Measurements from ENCODE around the gene RXFP2.
A peak's percentile ranks its signal among the peaks of the same experiment; 100 is the strongest.

Gene RXFP2

GRCh38 chr13:31797154-31797775 lies 57.9 kb downstream of the RXFP2 start:
- peak; percentile 37 for DNase-seq
- Histone ChIP-seq H4K8ac (ENCODE audit: low read depth, low read length) (no peak overlapping the region), H3K23ac (ENCODE audit: low read length) (no peak overlapping the region), H3K36me3 (ENCODE audit: control insufficient read depth, insufficient read depth, low read length) (no peaks in the 10 kb centered on the region), H3K4me2 (ENCODE audit: low read length) (no peak overlapping the region), H3K27ac (ENCODE audit: low read depth, low read length) (no peak overlapping the region), H2BK5ac (ENCODE audit: low read length) (no peak overlapping the region), H3K9ac (ENCODE audit: low read length) (no peak overlapping the region), H3K18ac (ENCODE audit: low read length) (no peak overlapping the region), H3K79me2 (ENCODE audit: control insufficient read depth, insufficient read depth, low read length) (no peaks in the 10 kb centered on the region), H2BK120ac (ENCODE audit: low read depth, low read length) (no peak overlapping the region), H2AK5ac (ENCODE audit: low read length) (no peak overlapping the region), H3K27me3 (ENCODE audit: insufficient read depth, low read length, poor library complexity) (no peaks in the 10 kb centered on the region), H3K4ac (ENCODE audit: low read depth, low read length) (no peak overlapping the region), H3K56ac (ENCODE audit: low read length) (no peak overlapping the region), H3K4me3 (ENCODE audit: low read length) (no peak overlapping the region), H4K5ac (ENCODE audit: low read length) (no peak overlapping the region), H3K79me1 (ENCODE audit: low read length) (no peaks in the 10 kb centered on the region), H3K4me1 (ENCODE audit: control insufficient read depth, low read depth, low read length) (no peaks in the 10 kb centered on the region), H2BK15ac (replicated peaks; ENCODE audit: low read depth) (no peak overlapping the region)
- WGBS (ENCODE audit: extremely low coverage, insufficient coverage, low lambda C conversion rate), result no CpG with 5 or more reads among the region's 7 CpGs

DNA sequence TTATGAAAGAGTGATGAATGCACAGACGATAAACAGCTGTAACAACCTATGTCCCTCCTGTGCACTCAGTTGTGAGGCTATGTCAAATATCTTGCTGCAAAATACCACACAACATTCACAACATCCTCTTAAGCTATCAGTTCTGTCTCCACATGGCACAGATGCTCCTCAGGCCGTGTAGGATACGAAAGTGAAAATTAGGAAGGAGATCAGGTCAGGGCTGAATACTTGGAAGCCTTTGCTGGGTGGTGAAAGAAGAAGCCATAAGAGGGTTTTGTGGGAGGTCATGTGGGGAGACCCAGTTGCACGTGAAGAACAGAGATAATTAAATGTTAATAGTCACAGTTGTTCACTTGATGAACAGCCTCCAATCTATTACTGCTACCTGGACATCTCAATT lies 58.9 kb downstream of the RXFP2 start:
- Histone ChIP-seq H3K9ac (ENCODE audit: low read length) (no peak overlapping the region), H3K79me2 (ENCODE audit: control insufficient read depth, insufficient read depth, low read length) (no peaks in the 10 kb centered on the region)
- DNase-seq, result no peak

DNA sequence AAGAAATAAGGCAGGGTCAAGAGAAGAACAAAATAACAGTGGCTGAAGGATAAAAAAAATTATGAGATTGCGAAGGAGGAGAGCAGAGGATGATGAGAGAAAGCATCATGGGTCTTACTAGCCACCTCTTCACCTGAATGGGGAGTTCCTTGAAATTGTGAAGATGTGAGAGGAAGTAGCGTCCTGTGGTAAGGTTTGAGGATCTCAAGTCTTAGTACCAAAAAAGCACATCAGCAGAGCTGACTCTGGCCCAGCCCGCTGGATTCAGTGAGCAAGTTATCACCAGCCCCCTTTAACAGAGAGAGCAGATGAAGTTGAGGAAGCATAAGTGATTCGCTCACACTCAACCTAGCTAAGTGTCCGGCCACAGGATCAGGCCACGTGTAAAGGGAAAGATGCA lies 61.8 kb downstream of the RXFP2 start:
- Histone ChIP-seq H3K4ac (ENCODE audit: low read depth, low read length) (no peak overlapping the region), H3K79me2 (ENCODE audit: control insufficient read depth, insufficient read depth, low read length) (no peaks in the 10 kb centered on the region), H3K27me3 (ENCODE audit: insufficient read depth, low read length, poor library complexity) (no peaks in the 10 kb centered on the region)

More for the DNA sequence above, 58.9 kb downstream of the RXFP2 start:
- Histone ChIP-seq H3K36me3 (ENCODE audit: control insufficient read depth, insufficient read depth, low read length) (no peaks in the 10 kb centered on the region), H3K18ac (ENCODE audit: low read length) (no peak overlapping the region), H2AK5ac (ENCODE audit: low read length) (no peak overlapping the region), H3K79me1 (ENCODE audit: low read length) (no peaks in the 10 kb centered on the region), H3K4me3 (ENCODE audit: low read length) (no peak overlapping the region), H3K4me2 (ENCODE audit: low read length) (no peak overlapping the region), H3K4me1 (ENCODE audit: control insufficient read depth, low read depth, low read length) (no peaks in the 10 kb centered on the region), H2BK5ac (ENCODE audit: low read length) (no peak overlapping the region), H4K8ac (ENCODE audit: low read depth, low read length) (no peak overlapping the region), H4K5ac (ENCODE audit: low read length) (no peak overlapping the region), H3K56ac (ENCODE audit: low read length) (no peak overlapping the region), H2BK120ac (ENCODE audit: low read depth, low read length) (no peak overlapping the region), H3K23ac (ENCODE audit: low read length) (no peak overlapping the region), H3K27ac (ENCODE audit: low read depth, low read length) (no peak overlapping the region), H3K27me3 (ENCODE audit: insufficient read depth, low read length, poor library complexity) (no peaks in the 10 kb centered on the region), H2BK15ac (replicated peaks; ENCODE audit: low read depth) (no peak overlapping the region), H3K4ac (ENCODE audit: low read depth, low read length) (no peak overlapping the region)
- WGBS (ENCODE audit: extremely low coverage, insufficient coverage, low lambda C conversion rate), result no CpG with 5 or more reads among the region's 4 CpGs

GRCh38 chr13:31803311-31803710 lies 64.0 kb downstream of the RXFP2 start:
- Histone ChIP-seq H4K5ac (ENCODE audit: low read length) (no peak overlapping the region), H3K23ac (ENCODE audit: low read length) (no peak overlapping the region), H3K79me2 (ENCODE audit: control insufficient read depth, insufficient read depth, low read length) (no peaks in the 10 kb centered on the region), H3K4ac (ENCODE audit: low read depth, low read length) (no peak overlapping the region), H3K4me1 (ENCODE audit: control insufficient read depth, low read depth, low read length) (no peaks in the 10 kb centered on the region), H2BK15ac (replicated peaks; ENCODE audit: low read depth) (no peak overlapping the region), H3K56ac (ENCODE audit: low read length) (no peak overlapping the region), H4K8ac (ENCODE audit: low read depth, low read length) (no peak overlapping the region), H3K27ac (ENCODE audit: low read depth, low read length) (no peak overlapping the region), H2AK5ac (ENCODE audit: low read length) (no peak overlapping the region), H3K9ac (ENCODE audit: low read length) (no peak overlapping the region), H2BK120ac (ENCODE audit: low read depth, low read length) (no peak overlapping the region), H3K4me3 (ENCODE audit: low read length) (no peak overlapping the region), H3K18ac (ENCODE audit: low read length) (no peak overlapping the region), H3K4me2 (ENCODE audit: low read length) (no peak overlapping the region), H3K79me1 (ENCODE audit: low read length) (no peaks in the 10 kb centered on the region), H3K36me3 (ENCODE audit: control insufficient read depth, insufficient read depth, low read length) (no peaks in the 10 kb centered on the region), H2BK5ac (ENCODE audit: low read length) (no peak overlapping the region), H3K27me3 (ENCODE audit: insufficient read depth, low read length, poor library complexity) (no peaks in the 10 kb centered on the region)
- no CpG with 5 or more reads among the region's 1 CpG for WGBS (ENCODE audit: extremely low coverage, insufficient coverage, low lambda C conversion rate)
- no peak for DNase-seq

More for the DNA sequence above, 61.8 kb downstream of the RXFP2 start:
- Histone ChIP-seq H2BK120ac (ENCODE audit: low read depth, low read length) (no peak overlapping the region), H3K27ac (ENCODE audit: low read depth, low read length) (no peak overlapping the region), H4K5ac (ENCODE audit: low read length) (no peak overlapping the region), H3K36me3 (ENCODE audit: control insufficient read depth, insufficient read depth, low read length) (no peaks in the 10 kb centered on the region), H3K4me3 (ENCODE audit: low read length) (no peak overlapping the region), H3K18ac (ENCODE audit: low read length) (no peak overlapping the region), H2BK15ac (replicated peaks; ENCODE audit: low read depth) (no peak overlapping the region), H2AK5ac (ENCODE audit: low read length) (no peak overlapping the region), H3K4me2 (ENCODE audit: low read length) (no peak overlapping the region), H3K4me1 (ENCODE audit: control insufficient read depth, low read depth, low read length) (no peaks in the 10 kb centered on the region), H3K9ac (ENCODE audit: low read length) (no peak overlapping the region), H3K56ac (ENCODE audit: low read length) (no peak overlapping the region), H3K23ac (ENCODE audit: low read length) (no peak overlapping the region), H3K79me1 (ENCODE audit: low read length) (no peaks in the 10 kb centered on the region), H4K8ac (ENCODE audit: low read depth, low read length) (no peak overlapping the region), H2BK5ac (ENCODE audit: low read length) (no peak overlapping the region)
- no peak for DNase-seq
- no CpG with 5 or more reads among the region's 6 CpGs for WGBS (ENCODE audit: extremely low coverage, insufficient coverage, low lambda C conversion rate)

DNA sequence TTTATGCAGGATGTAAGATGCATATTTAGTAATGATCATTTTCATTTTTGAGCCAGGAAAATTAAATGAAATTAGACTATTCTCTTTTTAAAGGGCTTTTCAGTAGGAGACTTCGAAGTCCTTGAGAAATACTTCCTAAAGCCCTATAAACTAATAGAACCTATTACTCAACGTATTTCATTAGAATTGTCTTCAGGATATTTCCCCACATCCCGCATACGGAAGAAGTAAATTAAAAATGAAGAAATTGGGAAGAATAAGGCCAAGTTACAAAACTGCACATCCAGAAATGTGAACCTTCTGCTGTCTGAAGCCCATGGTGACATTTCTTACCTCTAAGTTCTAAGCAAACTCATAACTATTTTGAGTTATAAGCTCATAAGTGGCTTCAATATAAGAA lies 66.5 kb downstream of the RXFP2 start:
- no peak overlapping the region for H2BK120ac ChIP-seq (ENCODE audit: low read depth, low read length)
- no peak overlapping the region for H4K8ac ChIP-seq (ENCODE audit: low read depth, low read length)
- H3K4me2 ChIP-seq (ENCODE audit: low read length), result no peak overlapping the region
- H3K79me1 ChIP-seq (ENCODE audit: low read length), result no peaks in the 10 kb centered on the region
- H3K4me3 ChIP-seq (ENCODE audit: low read length), result no peak overlapping the region
- no peak overlapping the region for H4K5ac ChIP-seq (ENCODE audit: low read length)
- H3K79me2 ChIP-seq (ENCODE audit: control insufficient read depth, insufficient read depth, low read length), result no peaks in the 10 kb centered on the region
- no peak overlapping the region for H3K4ac ChIP-seq (ENCODE audit: low read depth, low read length)
- no peak for DNase-seq
- H3K9ac ChIP-seq (ENCODE audit: low read length), result no peak overlapping the region
- no peak overlapping the region for H3K18ac ChIP-seq (ENCODE audit: low read length)
- H2BK15ac ChIP-seq (replicated peaks; ENCODE audit: low read depth), result no peak overlapping the region
- no CpG with 5 or more reads among the region's 4 CpGs for WGBS (ENCODE audit: extremely low coverage, insufficient coverage, low lambda C conversion rate)
- no peaks in the 10 kb centered on the region for H3K36me3 ChIP-seq (ENCODE audit: control insufficient read depth, insufficient read depth, low read length)
- no peaks in the 10 kb centered on the region for H3K4me1 ChIP-seq (ENCODE audit: control insufficient read depth, low read depth, low read length)
- H3K27ac ChIP-seq (ENCODE audit: low read depth, low read length), result no peak overlapping the region
- no peak overlapping the region for H2AK5ac ChIP-seq (ENCODE audit: low read length)
- no peaks in the 10 kb centered on the region for H3K27me3 ChIP-seq (ENCODE audit: insufficient read depth, low read length, poor library complexity)
- no peak overlapping the region for H3K56ac ChIP-seq (ENCODE audit: low read length)
- H2BK5ac ChIP-seq (ENCODE audit: low read length), result no peak overlapping the region
- no peak overlapping the region for H3K23ac ChIP-seq (ENCODE audit: low read length)

DNA sequence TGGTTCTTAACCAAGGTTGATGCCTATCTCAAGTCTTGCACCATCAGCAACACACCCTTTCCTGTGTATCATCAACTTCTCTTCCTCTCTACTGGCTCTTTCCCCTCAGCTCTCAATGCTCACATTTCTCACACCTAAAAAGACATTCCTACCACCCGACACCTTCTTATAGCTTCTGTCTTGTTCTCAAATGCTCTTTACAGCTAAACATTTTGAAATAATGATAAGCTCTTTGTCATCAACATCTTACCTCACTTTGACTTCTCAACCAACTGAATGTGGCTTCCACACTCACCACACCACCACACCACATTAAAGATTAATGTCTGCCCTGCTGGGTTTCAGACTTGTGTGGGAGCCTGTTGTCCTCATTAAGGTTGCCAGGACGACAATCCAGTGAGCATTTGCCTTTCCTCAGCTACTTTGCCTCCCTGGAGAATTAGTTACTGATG lies 67.8 kb downstream of the RXFP2 start:
- H2BK15ac ChIP-seq (replicated peaks; ENCODE audit: low read depth), result no peak overlapping the region
- H3K23ac ChIP-seq (ENCODE audit: low read length), result no peak overlapping the region
- H3K27me3 ChIP-seq (ENCODE audit: insufficient read depth, low read length, poor library complexity), result no peaks in the 10 kb centered on the region
- no peaks in the 10 kb centered on the region for H3K36me3 ChIP-seq (ENCODE audit: control insufficient read depth, insufficient read depth, low read length)
- H2BK5ac ChIP-seq (ENCODE audit: low read length), result no peak overlapping the region
- H3K4ac ChIP-seq (ENCODE audit: low read depth, low read length), result no peak overlapping the region
- H3K4me2 ChIP-seq (ENCODE audit: low read length), result no peak overlapping the region
- no peak overlapping the region for H3K18ac ChIP-seq (ENCODE audit: low read length)
- no peak overlapping the region for H2BK120ac ChIP-seq (ENCODE audit: low read depth, low read length)
- peak; percentile 41 for DNase-seq
- no peak overlapping the region for H3K9ac ChIP-seq (ENCODE audit: low read length)
- no peaks in the 10 kb centered on the region for H3K79me2 ChIP-seq (ENCODE audit: control insufficient read depth, insufficient read depth, low read length)
- no peak overlapping the region for H3K56ac ChIP-seq (ENCODE audit: low read length)
- H3K4me3 ChIP-seq (ENCODE audit: low read length), result no peak overlapping the region
- H3K79me1 ChIP-seq (ENCODE audit: low read length), result no peaks in the 10 kb centered on the region
- H3K4me1 ChIP-seq (ENCODE audit: control insufficient read depth, low read depth, low read length), result no peaks in the 10 kb centered on the region
- no CpG with 5 or more reads among the region's 2 CpGs for WGBS (ENCODE audit: extremely low coverage, insufficient coverage, low lambda C conversion rate)
- H4K5ac ChIP-seq (ENCODE audit: low read length), result no peak overlapping the region
- H2AK5ac ChIP-seq (ENCODE audit: low read length), result no peak overlapping the region
- no peak overlapping the region for H3K27ac ChIP-seq (ENCODE audit: low read depth, low read length)
- H4K8ac ChIP-seq (ENCODE audit: low read depth, low read length), result no peak overlapping the region
